NAMALWA (cell line): ENCODE results near the gene AGFG1.
"Not testable (repeated sequence)": the region's sequence is repeated elsewhere in the genome, so short reads cannot be mapped to it uniquely, and the experiment has no call there.

Experiments
- DNase-seq: peaks from one replicate; pipeline ENCODE4 v3.0.0-alpha.2; 2015; ENCODE audit warnings: low spot score

The AGFG1 gene

GRCh38 chr2:227499627-227500300 lies 27.8 kb downstream of the AGFG1 start:
- no peak for DNase-seq

DNA sequence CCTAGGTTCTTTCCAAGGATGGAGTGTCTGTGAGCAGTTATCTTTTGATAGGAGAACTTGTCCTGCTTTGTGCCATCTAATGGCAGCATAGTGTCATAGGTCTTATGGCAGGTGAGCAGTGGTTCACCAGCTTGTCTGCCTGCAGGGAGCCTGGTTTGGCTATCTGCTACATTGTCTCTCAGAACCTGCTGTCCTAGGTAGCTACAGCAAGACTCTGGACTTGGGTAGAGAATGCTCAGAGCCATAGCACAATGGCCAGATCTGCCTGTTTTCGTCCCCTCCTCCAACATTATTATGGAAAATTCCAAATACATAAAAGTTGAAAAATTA lies 28.3 kb downstream of the AGFG1 start:
- DNase-seq, result no peak

GRCh38 chr2:227503433-227504406 lies 31.8 kb downstream of the AGFG1 start:
- no peak for DNase-seq

- DNase-seq, result no peak
These were observed 32.7 kb downstream of the AGFG1 start for GRCh38 chr2:227504700-227505099.

GRCh38 chr2:227506456-227506855 lies 34.5 kb downstream of the AGFG1 start:
- DNase-seq, result no peak

GRCh38 chr2:227507963-227508362 lies 36.0 kb downstream of the AGFG1 start:
- no peak for DNase-seq

- no peak for DNase-seq
These were observed 37.1 kb downstream of the AGFG1 start for GRCh38 chr2:227509076-227509475.

- DNase-seq, result no peak
These were observed 38.1 kb downstream of the AGFG1 start for GRCh38 chr2:227509824-227510619.

GRCh38 chr2:227510620-227510958 lies 38.6 kb downstream of the AGFG1 start:
- no peak for DNase-seq

DNA sequence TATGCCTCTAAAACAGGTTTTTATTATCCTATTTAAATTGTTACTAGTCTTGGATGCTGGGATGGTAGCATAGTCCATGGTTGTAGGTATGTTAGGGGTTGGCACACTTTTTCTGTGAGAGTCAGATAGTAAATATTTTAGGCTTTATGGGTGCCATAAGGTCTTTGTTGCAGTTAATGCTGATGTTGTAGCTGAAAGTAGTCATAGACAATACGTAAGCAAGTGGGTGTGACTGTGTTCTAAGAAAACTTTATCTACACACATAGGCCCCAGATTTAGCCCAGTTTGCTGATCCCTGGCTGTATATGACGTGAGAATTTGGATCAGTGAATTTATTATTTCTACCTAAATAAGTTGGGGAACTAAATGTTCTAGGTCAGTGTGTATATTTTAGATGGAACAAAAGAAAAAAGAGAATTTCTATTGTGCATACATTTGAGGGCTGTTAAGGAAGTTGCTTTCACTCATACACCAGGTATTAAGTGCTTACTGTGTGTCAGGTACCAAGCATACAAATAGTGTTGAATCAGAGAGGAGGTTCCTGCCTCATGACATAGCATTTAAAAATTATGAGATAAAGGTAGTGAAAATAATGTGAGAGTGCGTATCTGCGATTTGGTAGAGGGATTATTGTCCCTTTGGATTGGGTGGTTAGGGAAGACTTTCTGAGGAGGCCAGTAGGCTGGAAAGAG lies 39.4 kb downstream of the AGFG1 start:
- no peak for DNase-seq

- DNase-seq, result no peak
These were observed 40.0 kb downstream of the AGFG1 start for GRCh38 chr2:227511955-227512354.

DNA sequence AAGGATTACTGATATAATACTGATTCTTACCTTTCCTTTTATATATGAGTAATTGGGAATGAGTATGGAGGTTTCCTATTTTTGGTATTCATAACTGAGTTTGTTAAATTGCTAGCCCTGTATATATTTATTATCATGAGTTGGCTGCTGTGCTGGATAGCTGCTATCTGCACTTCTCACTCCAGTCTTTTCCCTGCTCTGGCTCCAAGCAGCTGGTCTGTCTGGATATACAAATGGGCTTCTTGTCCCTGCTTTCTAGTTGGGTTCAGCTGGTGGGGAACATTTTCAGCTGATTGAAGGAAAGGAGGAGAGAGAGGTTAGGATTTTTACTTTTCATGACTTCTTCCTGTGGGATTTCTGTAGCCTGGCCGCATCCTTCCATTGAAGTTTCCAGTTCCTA lies 41.2 kb downstream of the AGFG1 start:
- no peak for DNase-seq

DNA sequence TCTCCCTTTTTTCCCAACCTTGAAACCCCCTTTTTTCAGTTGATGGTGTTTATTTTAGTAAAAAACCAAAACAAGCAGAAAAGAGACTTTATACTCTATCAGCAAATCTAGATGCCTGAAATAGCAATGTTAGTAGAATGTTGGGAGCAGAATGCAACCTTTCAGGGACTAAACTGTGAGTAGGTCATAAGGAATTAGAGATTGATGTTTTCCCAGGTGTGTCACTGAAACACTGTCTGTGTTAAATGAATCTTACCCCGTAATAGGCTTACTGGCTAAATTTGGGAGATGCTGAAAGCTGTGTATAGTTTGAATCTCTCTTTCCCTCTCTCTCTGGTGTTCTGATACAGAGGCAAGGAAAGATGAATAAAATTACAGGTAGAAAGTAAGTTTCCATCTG lies 43.8 kb downstream of the AGFG1 start:
- no peak for DNase-seq

- no peak for DNase-seq
These were observed 45.8 kb downstream of the AGFG1 start for GRCh38 chr2:227517724-227518123.

- not testable (repeated sequence) for DNase-seq
These were observed 46.4 kb downstream of the AGFG1 start for GRCh38 chr2:227518278-227518865.

- not testable (repeated sequence) for DNase-seq
These were observed 49.2 kb downstream of the AGFG1 start for GRCh38 chr2:227521178-227521577.

GRCh38 chr2:227524665-227525064 lies 52.7 kb downstream of the AGFG1 start:
- no peak for DNase-seq

DNA sequence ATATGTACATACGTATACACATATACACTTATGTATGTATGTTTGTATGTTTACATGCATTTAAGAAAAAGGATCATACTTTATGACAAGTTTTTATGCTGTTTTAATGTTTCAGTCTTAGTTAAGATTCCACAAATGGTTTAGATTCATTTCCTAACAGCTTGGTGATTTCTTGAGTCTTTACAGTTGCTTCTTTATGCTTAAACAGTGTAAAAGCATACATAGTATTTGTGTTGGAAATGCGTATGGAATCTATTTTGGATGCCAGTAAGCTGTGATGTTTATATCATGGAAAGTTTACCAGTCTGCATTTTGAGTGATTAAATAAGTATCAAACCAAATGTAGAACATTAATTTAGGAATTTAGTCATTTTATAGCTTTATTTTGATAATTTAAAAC lies 55.4 kb downstream of the AGFG1 start:
- DNase-seq, result no peak

GRCh38 chr2:227528803-227529202 lies 56.8 kb downstream of the AGFG1 start:
- no peak for DNase-seq

- DNase-seq, result no peak
These were observed 57.9 kb downstream of the AGFG1 start for GRCh38 chr2:227529871-227530270.

DNA sequence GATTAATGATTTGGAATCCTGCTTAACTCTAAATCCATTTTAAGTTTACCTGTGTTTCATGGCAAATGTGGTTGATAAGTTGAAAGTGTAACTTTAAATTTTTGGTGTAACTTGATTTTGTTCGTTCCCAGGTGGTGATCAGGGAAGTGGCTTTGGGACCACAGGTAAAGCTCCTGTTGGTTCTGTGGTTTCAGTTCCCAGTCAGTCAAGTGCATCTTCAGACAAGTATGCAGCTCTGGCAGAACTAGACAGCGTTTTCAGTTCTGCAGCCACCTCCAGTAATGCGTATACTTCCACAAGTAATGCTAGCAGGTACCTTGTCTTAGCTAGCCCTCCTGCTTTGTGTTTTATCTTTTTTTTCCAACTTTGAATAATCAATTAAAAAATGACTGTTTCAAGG lies 62.8 kb downstream of the AGFG1 start:
- no peak for DNase-seq

DNA sequence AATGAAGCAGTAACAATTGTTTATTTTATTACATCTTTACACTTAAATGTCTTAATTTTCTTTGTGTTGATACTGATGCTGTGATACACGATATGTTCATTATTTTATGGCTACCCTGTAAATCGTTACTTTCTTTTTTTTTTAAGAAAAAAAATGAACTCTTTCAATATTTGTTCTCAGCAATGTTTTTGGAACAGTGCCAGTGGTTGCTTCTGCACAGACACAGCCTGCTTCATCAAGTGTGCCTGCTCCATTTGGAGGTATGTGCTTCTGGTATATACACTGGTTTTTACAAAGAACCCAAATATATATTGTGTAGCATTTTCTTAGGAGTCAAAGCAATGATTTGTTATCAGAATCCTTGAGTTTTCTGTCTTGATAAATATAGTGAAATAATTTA lies 64.5 kb downstream of the AGFG1 start:
- DNase-seq, result no peak
